ENCODE data around the gene KCNS3.

KCNS3 gene

GRCh38 chr2:17969661-17970060 is 91.2 kb downstream of the KCNS3 start:
- no peak for FAIRE-seq
- TF ChIP-seq CTCF (IDR thresholded peaks at IDR 0.05; ENCODE audit: insufficient read depth, missing control alignments), result no peak
- no peak for DNase-seq (ENCODE audit: insufficient read length, low spot score)

GRCh38 chr2:17971531-17972125 is 93.2 kb downstream of the KCNS3 start:
- DNase-seq (ENCODE audit: insufficient read length, low spot score) (no peak), FAIRE-seq (no peak)
- no peak for TF ChIP-seq CTCF (IDR thresholded peaks at IDR 0.05; ENCODE audit: insufficient read depth, missing control alignments)

- FAIRE-seq (no peak), DNase-seq (ENCODE audit: insufficient read length, low spot score) (no peak)
- no peak for TF ChIP-seq CTCF (IDR thresholded peaks at IDR 0.05; ENCODE audit: insufficient read depth, missing control alignments)
Measured at GRCh38 chr2:17972991-17973390, 94.5 kb downstream of the KCNS3 start.

GRCh38 chr2:17975401-17975800 is 96.9 kb downstream of the KCNS3 start:
- no peak for FAIRE-seq
- no peak for DNase-seq (ENCODE audit: insufficient read length, low spot score)
- TF ChIP-seq CTCF (IDR thresholded peaks at IDR 0.05; ENCODE audit: insufficient read depth, missing control alignments), result no peak

GRCh38 chr2:17976871-17977746 is 98.6 kb downstream of the KCNS3 start:
- DNase-seq (ENCODE audit: insufficient read length, low spot score), result no peak
- no peak for TF ChIP-seq CTCF (IDR thresholded peaks at IDR 0.05; ENCODE audit: insufficient read depth, missing control alignments)
- no peak for FAIRE-seq

- no peak for TF ChIP-seq CTCF (IDR thresholded peaks at IDR 0.05; ENCODE audit: insufficient read depth, missing control alignments)
- DNase-seq (ENCODE audit: insufficient read length, low spot score), result no peak
- no peak for FAIRE-seq
Measured at GRCh38 chr2:17979707-17980106, 101.2 kb downstream of the KCNS3 start.

- no peak for DNase-seq (ENCODE audit: insufficient read length, low spot score)
- no peak for TF ChIP-seq CTCF (IDR thresholded peaks at IDR 0.05; ENCODE audit: insufficient read depth, missing control alignments)
- no peak for FAIRE-seq
Measured at GRCh38 chr2:17981936-17982335, 103.5 kb downstream of the KCNS3 start.

All from D721Med (cell line).